Gastrocnemius medialis (tissue), 4 donors: ENCODE data around the gene PPARA. TPM values are rescaled to one million over a fixed set of nuclear protein-coding genes. Genes with fewer than 3 reads are reported as not detected.
A peak's percentile ranks its signal among the peaks of the same experiment; 100 is the strongest.

Source experiments
- ATAC-seq, 2 donors: fragments of 150-250 bp; one replicate each; pipeline ENCODE4 v1.9.1; 2016
- DNase-seq, 2 donors: peaks; one replicate each; pipeline ENCODE4 v3.0.0-alpha.2; 2019
- H3K27ac ChIP-seq, 4 donors: fragments of 200-600 bp; sonication (generic); 1 replicate in 1 of 4; 2 replicates in 3 of 4; pipeline ENCODE4 v1.5.1; 2016 to 2018; ENCODE audit warnings: mild to moderate bottlenecking in 2 of 4, moderate library complexity in 1 of 4
- H3K27me3 ChIP-seq, 3 donors: fragments of 200-600 bp; sonication (generic) in 2 of 3; 1 replicate in 1 of 3; 2 replicates in 2 of 3; pipeline versions ENCODE4 v1.5.1 to v1.6.0; 2016 to 2019; ENCODE audit warnings: mild to moderate bottlenecking in 1 of 3, moderate library complexity in 1 of 3
- H3K36me3 ChIP-seq, 2 donors: fragments of 200-600 bp; sonication (generic) in 1 of 2; one replicate each; pipeline ENCODE4 v1.5.1; 2017 to 2018
- H3K4me1 ChIP-seq, 2 donors: fragments of 200-600 bp; sonication (generic) in 1 of 2; one replicate each; pipeline ENCODE4 v1.5.1; 2016 to 2017; ENCODE audit warnings: mild to moderate bottlenecking in 2 of 2
- H3K4me3 ChIP-seq, 4 donors: fragments of 200-600 bp; sonication (generic) in 3 of 4; 1 replicate in 1 of 4; 2 replicates in 3 of 4; pipeline ENCODE4 v1.5.1; 2016 to 2019; ENCODE audit warnings: mild to moderate bottlenecking in 2 of 4
- H3K9me3 ChIP-seq, 3 donors: fragments of 200-600 bp; sonication (generic) in 2 of 3; 1 replicate in 1 of 3; 2 replicates in 2 of 3; pipeline ENCODE4 v1.5.1; 2016 to 2019
- CTCF ChIP-seq, 5 experiments: fragments of 450-650 bp in 3 of 5; fragments of 200-600 bp in 2 of 5; sonication (generic) in 2 of 5; IDR thresholded peaks in 4 of 5; conservative IDR thresholded peaks in 1 of 5; 1 replicate in 4 of 5; 2 replicates in 1 of 5; pipeline ENCODE4 v1.5.1; 2016 to 2019; ENCODE audit warnings: antibody characterized with exemption in 5 of 5, mild to moderate bottlenecking in 3 of 5, moderate library complexity in 3 of 5
- POLR2A ChIP-seq, 2 donors: fragments of 450-650 bp; IDR thresholded peaks; one replicate each; pipeline ENCODE4 v1.6.1; 2017; ENCODE audit warnings: antibody characterized with exemption in 2 of 2, mild to moderate bottlenecking in 2 of 2, moderate library complexity in 2 of 2
- in situ Hi-C, 4 donors: fragments of 200-750 bp; cut with MboI; loops; one replicate each; pipeline versions ENCODE4 v1.15.0 to v1.8.0; 2017; ENCODE audit warnings: low sequenced_read_pairs in 4 of 4
- intact Hi-C: fragments of 100-400 bp; cut with DNase I; formaldehyde crosslinking; loops from one replicate; pipeline ENCODE4 v1.15.1; 2023; ENCODE audit warnings: low total_unique reads
- total RNA-seq, 4 donors: library from RNA; depleted of rRNA; stranded (reverse); fragments of >200 nt; gene quantifications; one replicate each; pipeline versions ENCODE4 v1.1.0 to v1.2.3, GENCODE V29; 2016

The PPARA gene
- total RNA-seq, 4 donors from 2014 or later, result 29.6 to 74.8 (median 57.9) TPM

- intact Hi-C loops, result loop anchor here (1.0 to 5.0 kb wide), 4 partner anchors 17 to 99 kb away; partner anchors contain the start of genes GTSE1 and PPARA
- H3K27ac ChIP-seq, result peak within 1 kb of the TSS; percentile 91 to 96 (median 94)
- H3K4me3 ChIP-seq, result peak within 1 kb of the TSS; percentile 85 to 96 (median 87)
- no peaks in the 10 kb centered on the region for H3K36me3 ChIP-seq
- no peaks in the 10 kb centered on the region for H3K27me3 ChIP-seq
- peak; percentile 86 to 87 for ATAC-seq
- peak in 1 of 5 experiments; percentile 12 for TF ChIP-seq CTCF (IDR thresholded peaks at IDR 0.05 in 4 of 5, conservative IDR thresholded peaks at IDR 0.05 in 1 of 5)
- TF ChIP-seq POLR2A (IDR thresholded peaks at IDR 0.05), result peak; percentile 89 to 90
- H3K9me3 ChIP-seq, result no peaks in the 10 kb centered on the region
- in situ Hi-C loops, result no loop called here
- H3K4me1 ChIP-seq, result peaks cover 17 to 28% of the 10 kb centered on the region in 2 donors
- peak; percentile 86 for DNase-seq
Observed at GRCh38 chr22:46250035-46250782, 99.9 kb downstream of the PPARA start, which contains the start of gene CDPF1. Gene CDPF1, minus strand, starts transcription at chr22:46250293. Its CDS starts 2,009 bp downstream, at chr22:46248284.

- Histone ChIP-seq H3K4me3 (peak overlapping the region; percentile 85 to 96 (median 87)), H3K9me3 (no peaks in the 10 kb centered on the region), H3K27me3 (no peaks in the 10 kb centered on the region), H3K4me1 (peaks cover 16 to 22% of the 10 kb centered on the region in 2 donors), H3K27ac (peak overlapping the region; percentile 91 to 96 (median 94)), H3K36me3 (no peaks in the 10 kb centered on the region)
- DNase-seq (no peak), ATAC-seq (peak; percentile 10 to 13)
- in situ Hi-C loops, result no loop called here
- TF ChIP-seq CTCF (IDR thresholded peaks at IDR 0.05 in 4 of 5, conservative IDR thresholded peaks at IDR 0.05 in 1 of 5) (no peak), POLR2A (IDR thresholded peaks at IDR 0.05) (no peak)
- intact Hi-C loops, result loop anchor here (1.0 to 5.0 kb wide), 4 partner anchors 17 to 100 kb away; partner anchors contain the start of genes GTSE1 and PPARA
Observed at GRCh38 chr22:46250783-46251125, 100.4 kb downstream of the PPARA start.

DNA sequence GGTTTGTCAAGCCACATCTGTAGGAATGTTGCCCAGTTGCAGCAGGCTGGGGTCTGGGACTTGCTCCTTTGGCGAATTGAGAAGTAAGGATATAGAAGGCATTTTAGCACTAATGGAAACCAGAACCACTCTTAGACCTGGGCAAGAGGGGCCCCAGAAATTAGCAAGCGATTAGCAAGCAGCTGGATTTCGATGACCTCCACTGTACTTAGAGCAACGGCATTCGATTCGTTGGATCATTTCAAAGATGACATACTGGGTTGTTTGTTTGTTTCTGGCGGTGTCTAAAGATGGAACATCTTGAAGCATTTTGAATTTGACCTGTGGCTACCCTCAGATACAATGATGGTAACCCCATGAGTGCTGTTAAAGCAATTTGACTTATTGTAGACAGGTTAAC lies 100.9 kb downstream of the PPARA start:
- no peaks in the 10 kb centered on the region for H3K27me3 ChIP-seq
- H3K27ac ChIP-seq, result peak overlapping the region; percentile 91 to 96 (median 94)
- H3K9me3 ChIP-seq, result no peaks in the 10 kb centered on the region
- in situ Hi-C loops, result no loop called here
- DNase-seq (no peak), ATAC-seq (no peak)
- peak overlapping the region; percentile 85 to 96 (median 87) for H3K4me3 ChIP-seq
- TF ChIP-seq POLR2A (IDR thresholded peaks at IDR 0.05), result no peak
- TF ChIP-seq CTCF (IDR thresholded peaks at IDR 0.05 in 4 of 5, conservative IDR thresholded peaks at IDR 0.05 in 1 of 5), result no peak
- H3K4me1 ChIP-seq, result peaks cover 18 to 25% of the 10 kb centered on the region in 2 donors
- intact Hi-C loops, result loop anchor here (2.0 to 5.0 kb wide), 3 partner anchors 46 to 100 kb away; partner anchors contain the start of genes GTSE1 and PPARA
- no peaks in the 10 kb centered on the region for H3K36me3 ChIP-seq

GRCh38 chr22:46251816-46252380 lies 101.6 kb downstream of the PPARA start:
- no peak for TF ChIP-seq CTCF (IDR thresholded peaks at IDR 0.05 in 4 of 5, conservative IDR thresholded peaks at IDR 0.05 in 1 of 5)
- ATAC-seq (no peak), DNase-seq (no peak)
- H3K36me3 ChIP-seq, result no peaks in the 10 kb centered on the region
- H3K27ac ChIP-seq, result no peak overlapping the region
- intact Hi-C loops (loop anchor here (2.0 to 5.0 kb wide), 3 partner anchors 45 to 101 kb away; partner anchors contain the start of genes GTSE1 and PPARA), in situ Hi-C loops (no loop called here)
- peaks cover 23 to 30% of the 10 kb centered on the region in 2 donors for H3K4me1 ChIP-seq
- H3K27me3 ChIP-seq, result no peaks in the 10 kb centered on the region
- H3K4me3 ChIP-seq, result no peak overlapping the region
- no peaks in the 10 kb centered on the region for H3K9me3 ChIP-seq
